ENCODE results near the gene HERC4. TPM values are rescaled to one million over a fixed set of nuclear protein-coding genes. Genes with fewer than 3 reads are reported as not detected.

The HERC4 gene
- total and polyA plus RNA-seq, 9 of the 15 experiments (the other 6 are each of a cell fraction or from before 2014, with no cell fraction given), result 12.5 to 33.5 (median 22.8) TPM

DNA sequence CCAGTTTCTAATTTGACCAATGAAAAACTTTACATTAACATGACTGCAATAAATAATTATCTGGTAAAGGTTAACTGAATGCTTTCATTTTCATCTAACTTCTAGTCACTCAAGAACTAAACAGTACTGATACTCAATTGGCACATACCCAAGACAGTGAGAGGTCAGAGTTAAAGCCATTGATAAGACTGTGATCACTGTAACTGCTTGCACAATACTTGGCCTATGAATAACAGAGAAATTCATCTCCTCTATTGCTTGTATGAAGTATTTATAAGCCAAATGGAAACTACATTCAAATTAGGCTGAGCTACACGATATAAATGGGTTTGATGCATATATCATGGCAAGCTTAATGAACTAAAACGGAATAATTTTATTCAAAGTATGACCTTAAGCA is 43.0 kb downstream of the HERC4 start:
- intact Hi-C loops (cut with micrococcal nuclease) (no loop called here), in situ Hi-C loops (cut with MboI) (no loop called here)
- FAIRE-seq, result peak; percentile 70
- no TSS peak for BruUV-seq (replicated peaks)
- no peaks in the 10 kb centered on the region for H3K27me3 ChIP-seq (ENCODE audit: control insufficient read depth in 2 of 2, insufficient read depth in 2 of 2, low read length in 2 of 2)
- H3K9me1 ChIP-seq (ENCODE audit: control insufficient read depth, insufficient read depth, low read length), result no peaks in the 10 kb centered on the region
- H3K79me2 ChIP-seq (ENCODE audit: control insufficient read depth, insufficient read depth, low read length), result no peaks in the 10 kb centered on the region
- peaks cover 21% of the 10 kb centered on the region; the same call in 1 of the 3 replicates for H3K36me3 ChIP-seq (ENCODE audit: control insufficient read depth, insufficient read depth, low read length)
- H3K4me1 ChIP-seq (replicated peaks in 1 of 2; ENCODE audit: control insufficient read depth in 2 of 2, insufficient read depth in 2 of 2, low read length in 2 of 2), result 0 out of 5 replicates have a peak, but pooled peaks cover 0 to 3% of the 10 kb centered on the region in 2 experiments
- DNase-seq (ENCODE audit: extremely low read depth in 1 of 4, low spot score in 3 of 4), result peak in 1 of 4 experiments; percentile 12
- no peak for TF ChIP-seq NONO (IDR thresholded peaks at IDR 0.05; ENCODE audit: low read depth in 2 of 2, low read length in 1 of 2)
- TF ChIP-seq MEF2A (IDR thresholded peaks at IDR 0.05; ENCODE audit: control insufficient read depth, low read depth, low read length), result no peak
- TF ChIP-seq CEBPB (tag; IDR thresholded peaks at IDR 0.05), result peak; percentile 87
- no peak for TF ChIP-seq TEAD1 (CRISPR knock-in tag; IDR thresholded peaks at IDR 0.05)
- TF ChIP-seq ZNF444 (CRISPR knock-in tag; IDR thresholded peaks at IDR 0.05), result no peak
- no peak for TF ChIP-seq TAL1 (IDR thresholded peaks at IDR 0.05)
- TF ChIP-seq STAT5B (CRISPR knock-in tag; IDR thresholded peaks at IDR 0.05), result no peak
- no peak for TF ChIP-seq CEBPG (CRISPR knock-in tag; IDR thresholded peaks at IDR 0.05)
- peak in 1 of 2 experiments; percentile 56; a peak in 2 of 4 replicates for TF ChIP-seq CEBPG (tag; conservative IDR thresholded peaks at IDR 0.05 in 1 of 2, IDR thresholded peaks at IDR 0.05 in 1 of 2)
- TF ChIP-seq ZNF232 (CRISPR knock-in tag; IDR thresholded peaks at IDR 0.05), result no peak
- TF ChIP-seq ZNF431 (CRISPR knock-in tag; IDR thresholded peaks at IDR 0.05), result no peak
- TF ChIP-seq HDGF (IDR thresholded peaks at IDR 0.05), result no peak
- no peak for TF ChIP-seq SIN3B (IDR thresholded peaks at IDR 0.05; ENCODE audit: low read depth)
- TF ChIP-seq NFIC (IDR thresholded peaks at IDR 0.05), result peak; percentile 74
- TF ChIP-seq ZEB2 (IDR thresholded peaks at IDR 0.05), result no peak
- no peak; the same call in 1 of the 2 replicates for TF ChIP-seq NR2C1 (IDR thresholded peaks at IDR 0.05)
- TF ChIP-seq NR2C1 (tag; IDR thresholded peaks at IDR 0.05), result peak; percentile 59
- no peak for TF ChIP-seq TCFL5 (CRISPR knock-in tag; conservative IDR thresholded peaks at IDR 0.05)
- no peak for TF ChIP-seq ZBTB1 (CRISPR knock-in tag; IDR thresholded peaks at IDR 0.05; ENCODE audit: borderline replicate concordance, low read depth)
- no peak for TF ChIP-seq MTA1 (IDR thresholded peaks at IDR 0.05; ENCODE audit: borderline replicate concordance)
- TF ChIP-seq ELF4 (CRISPR knock-in tag; IDR thresholded peaks at IDR 0.05), result no peak
- TF ChIP-seq CHCHD3 (CRISPR knock-in tag; IDR thresholded peaks at IDR 0.05), result no peak
- TF ChIP-seq, protein P1, sequence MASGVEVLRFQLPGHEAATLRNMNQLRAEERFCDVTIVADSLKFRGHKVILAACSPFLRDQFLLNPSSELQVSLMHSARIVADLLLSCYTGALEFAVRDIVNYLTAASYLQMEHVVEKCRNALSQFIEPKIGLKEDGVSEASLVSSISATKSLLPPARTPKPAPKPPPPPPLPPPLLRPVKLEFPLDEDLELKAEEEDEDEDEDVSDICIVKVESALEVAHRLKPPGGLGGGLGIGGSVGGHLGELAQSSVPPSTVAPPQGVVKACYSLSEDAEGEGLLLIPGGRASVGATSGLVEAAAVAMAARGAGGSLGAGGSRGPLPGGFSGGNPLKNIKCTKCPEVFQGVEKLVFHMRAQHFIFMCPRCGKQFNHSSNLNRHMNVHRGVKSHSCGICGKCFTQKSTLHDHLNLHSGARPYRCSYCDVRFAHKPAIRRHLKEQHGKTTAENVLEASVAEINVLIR (CRISPR knock-in tag; IDR thresholded peaks at IDR 0.05), result no peak
- peak; percentile 48; the same call in 1 of the 3 replicates for ATAC-seq
- H2AFZ ChIP-seq (ENCODE audit: low read depth, low read length), result no peak overlapping the region
- no peaks in the 10 kb centered on the region for H3K9me3 ChIP-seq (replicated peaks; ENCODE audit: control insufficient read depth, insufficient read depth, low read depth, low read length)
- no peaks in the 10 kb centered on the region for H4K20me1 ChIP-seq (replicated peaks; ENCODE audit: control insufficient read depth, insufficient read depth, low read length)
- CTCF ChIA-PET (ENCODE audit: low intra/inter-chr PET ratio), result no interaction called here
- WGBS (ENCODE audit: insufficient coverage, low coverage, missing lambda C conversion rate), result 70% methylated on average over 2 of the region's 2 CpGs
- H3K9ac ChIP-seq (ENCODE audit: insufficient read depth in 1 of 2, low read depth in 2 of 2, low read length in 2 of 2), result no peak overlapping the region
- no peak overlapping the region for H3K4me2 ChIP-seq (ENCODE audit: insufficient read depth, low read length)
- H3K4me3 ChIP-seq, result no peak overlapping the region
- no peak overlapping the region for H3K27ac ChIP-seq (ENCODE audit: extremely low read depth, low read depth, low read length)
- POLR2A ChIA-PET, result no interaction called here
